GM12872 (cell line): ENCODE measurements around the gene DOCK6.

Experiments used
- TF ChIP-seq, protein P1 (sequence below): IDR thresholded peaks from 3 replicates; pipeline ENCODE4 v1.5.1; 2011; ENCODE audit warnings: low read depth, mild to moderate bottlenecking, low read length, moderate library complexity; ENCODE audit not compliant: insufficient read depth

Gene DOCK6

GRCh38 chr19:11269408-11269807 is 7.1 kb upstream of the DOCK6 start:
- TF ChIP-seq, protein P1, sequence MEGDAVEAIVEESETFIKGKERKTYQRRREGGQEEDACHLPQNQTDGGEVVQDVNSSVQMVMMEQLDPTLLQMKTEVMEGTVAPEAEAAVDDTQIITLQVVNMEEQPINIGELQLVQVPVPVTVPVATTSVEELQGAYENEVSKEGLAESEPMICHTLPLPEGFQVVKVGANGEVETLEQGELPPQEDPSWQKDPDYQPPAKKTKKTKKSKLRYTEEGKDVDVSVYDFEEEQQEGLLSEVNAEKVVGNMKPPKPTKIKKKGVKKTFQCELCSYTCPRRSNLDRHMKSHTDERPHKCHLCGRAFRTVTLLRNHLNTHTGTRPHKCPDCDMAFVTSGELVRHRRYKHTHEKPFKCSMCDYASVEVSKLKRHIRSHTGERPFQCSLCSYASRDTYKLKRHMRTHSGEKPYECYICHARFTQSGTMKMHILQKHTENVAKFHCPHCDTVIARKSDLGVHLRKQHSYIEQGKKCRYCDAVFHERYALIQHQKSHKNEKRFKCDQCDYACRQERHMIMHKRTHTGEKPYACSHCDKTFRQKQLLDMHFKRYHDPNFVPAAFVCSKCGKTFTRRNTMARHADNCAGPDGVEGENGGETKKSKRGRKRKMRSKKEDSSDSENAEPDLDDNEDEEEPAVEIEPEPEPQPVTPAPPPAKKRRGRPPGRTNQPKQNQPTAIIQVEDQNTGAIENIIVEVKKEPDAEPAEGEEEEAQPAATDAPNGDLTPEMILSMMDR: no peak

DNA sequence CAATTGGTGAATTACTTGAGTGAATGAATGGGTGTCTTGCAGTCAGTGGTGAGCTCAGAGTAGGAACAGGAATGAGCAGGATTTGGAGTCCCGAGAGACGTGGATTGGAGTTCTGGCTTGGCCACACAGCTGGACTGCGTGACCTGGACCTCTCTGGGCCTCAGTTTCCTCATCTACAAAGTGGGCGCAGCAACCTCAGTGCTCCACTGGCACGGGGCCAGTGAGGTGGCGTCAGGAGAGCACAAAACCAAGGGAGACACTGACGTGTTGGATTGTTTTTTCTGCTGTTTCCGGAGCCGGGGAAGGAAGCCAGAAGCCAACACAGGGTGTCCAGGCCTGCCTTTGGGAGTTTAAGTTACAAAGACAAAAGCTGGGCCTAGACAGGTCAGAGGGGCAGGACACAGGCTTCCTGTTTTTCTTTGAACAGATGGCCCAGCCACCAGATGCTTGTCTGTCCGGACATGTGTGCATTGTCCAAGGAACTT is 6.5 kb upstream of the DOCK6 start:
- TF ChIP-seq, protein P1: no peak

- TF ChIP-seq, protein P1: no peak
Measured at GRCh38 chr19:11267316-11268085, 5.2 kb upstream of the DOCK6 start.

GRCh38 chr19:11265785-11266236 is 3.5 kb upstream of the DOCK6 start:
- TF ChIP-seq, protein P1: no peak

- TF ChIP-seq, protein P1: no peak
Measured at GRCh38 chr19:11265177-11265784, 3.0 kb upstream of the DOCK6 start.

DNA sequence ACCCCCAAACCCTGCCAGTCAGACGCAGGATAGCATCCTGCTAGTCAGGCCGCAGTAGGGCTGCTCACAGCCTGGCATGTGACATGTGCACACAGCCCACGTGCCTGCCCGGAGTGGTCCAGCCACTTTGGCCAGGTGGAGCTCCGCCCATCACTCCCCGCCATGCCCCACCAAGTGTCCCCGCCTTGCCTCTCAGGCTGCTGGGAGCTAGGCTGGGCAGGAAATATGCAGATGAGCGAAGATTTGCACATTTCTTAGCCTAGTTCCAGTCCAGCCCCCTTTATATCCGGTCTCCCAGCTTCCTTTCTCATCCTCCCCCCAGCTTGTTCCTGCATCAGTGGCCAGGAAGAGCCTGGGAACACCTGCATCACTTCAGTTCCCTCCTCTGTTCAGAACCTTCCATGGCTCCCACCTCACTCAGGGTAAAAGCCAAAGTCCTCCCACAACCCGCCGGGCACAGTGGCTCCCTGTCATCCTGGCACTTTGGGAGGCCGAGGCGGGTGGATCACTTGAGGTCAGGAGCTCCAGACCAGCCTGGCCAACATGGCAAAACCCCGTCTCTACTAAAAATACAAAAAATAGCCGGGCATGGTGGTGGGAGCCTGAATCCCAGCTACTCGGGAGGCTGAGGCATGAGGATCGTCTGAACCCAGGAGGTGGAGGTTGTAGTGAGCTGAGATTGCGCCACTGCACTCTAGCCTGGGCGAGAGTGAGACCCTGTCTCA is 2.3 kb upstream of the DOCK6 start:
- TF ChIP-seq, protein P1: no peak

GRCh38 chr19:11263726-11264125 is 1.4 kb upstream of the DOCK6 start:
- TF ChIP-seq, protein P1: no peak
